ENCODE measurements around the gene SLC7A14. TPM values are rescaled to one million over a fixed set of nuclear protein-coding genes. Genes with fewer than 3 reads are reported as not detected.

The SLC7A14 gene
- polyA plus RNA-seq, 3 donors = not detected

GRCh38 chr3:170584585-170585007 lies 1.3 kb downstream of the SLC7A14 start:
- H3K4me2 ChIP-seq (replicated peaks; ENCODE audit: extremely low read depth, low read length, poor library complexity, severe bottlenecking) = no peak overlapping the region

DNA sequence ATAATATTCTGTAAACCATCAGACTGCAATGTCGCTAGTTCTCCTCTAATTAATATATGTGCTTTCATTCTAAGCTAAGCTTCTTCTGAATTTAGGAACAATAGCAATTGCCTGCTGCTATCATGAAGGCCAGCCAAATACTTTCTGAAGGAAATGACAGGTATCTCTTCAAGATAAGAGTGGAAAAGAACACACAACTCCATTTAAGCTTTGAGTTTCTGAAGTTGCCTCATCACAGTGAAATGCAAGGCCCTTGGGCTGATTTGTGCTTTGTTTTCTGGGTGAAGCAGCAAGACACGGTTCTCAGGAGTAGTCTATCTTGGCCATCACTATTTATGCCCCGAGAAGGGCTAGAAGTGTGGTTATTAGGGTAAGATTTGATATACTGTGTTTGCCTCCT lies 6.2 kb downstream of the SLC7A14 start:
- Histone ChIP-seq H4K20me1 (ENCODE audit: insufficient read depth, low read length) (no peaks in the 10 kb centered on the region), H3K4me3 (replicated peaks in 1 of 3; ENCODE audit: low read depth in 2 of 3, low read length in 3 of 3) (no peak overlapping the region), H3K79me2 (ENCODE audit: insufficient read depth, low read length) (no peaks in the 10 kb centered on the region), H3K27ac (ENCODE audit: low read depth in 1 of 2, low read length in 2 of 2) (no peak overlapping the region), H3K27me3 (ENCODE audit: control insufficient read depth in 2 of 2, insufficient read depth in 2 of 2, low read length in 2 of 2) (peaks cover 19 to 24% of the 10 kb centered on the region in 2 donors), H3K9me3 (replicated peaks in 1 of 2; ENCODE audit: control insufficient read depth in 1 of 2, insufficient read depth in 1 of 2, low read length in 2 of 2) (peaks cover 4 to 5% of the 10 kb centered on the region in 2 donors), H3K9ac (ENCODE audit: insufficient read depth, low read length, poor library complexity, severe bottlenecking) (no peak overlapping the region), H3K4me2 (replicated peaks; ENCODE audit: extremely low read depth, low read length, poor library complexity, severe bottlenecking) (no peak overlapping the region), H2AFZ (ENCODE audit: insufficient read depth, low read depth, low read length, poor library complexity, severe bottlenecking) (no peak overlapping the region), H3K36me3 (replicated peaks in 1 of 2; ENCODE audit: control insufficient read depth in 1 of 2, insufficient read depth in 2 of 2, low read length in 2 of 2) (no peaks in the 10 kb centered on the region), H3K4me1 (ENCODE audit: control insufficient read depth in 1 of 2, insufficient read depth in 2 of 2, low read length in 2 of 2) (no peaks in the 10 kb centered on the region)
- WGBS (ENCODE audit: insufficient coverage) = 100% methylated on average over 1 of the region's 3 CpGs
- TF ChIP-seq CTCF (IDR thresholded peaks at IDR 0.05) = no peak
- intact Hi-C loops (cut with micrococcal nuclease) = no loop called here
- DNase-seq = no peak
- Mint-ChIP-seq H3K9me3 (peaks cover 0 to 5% (median 2%) of the 10 kb centered on the region in 7 donors), H3K27ac (no peak overlapping the region), H3K27me3 (ENCODE audit: low read depth in 3 of 3) (peaks cover 13 to 19% (median 18%) of the 10 kb centered on the region in 3 donors), H3K4me1 (no peaks in the 10 kb centered on the region), H3K4me3 (no peak overlapping the region), H3K36me3 (peaks cover 0 to 1% of the 10 kb centered on the region in 2 donors)

More at GRCh38 chr3:170584585-170585007, 1.3 kb downstream of the SLC7A14 start:
- peaks cover 0 to 18% (median 13%) of the 10 kb centered on the region in 7 donors for H3K9me3 Mint-ChIP-seq
- no peak overlapping the region for H3K4me3 ChIP-seq (replicated peaks in 1 of 3; ENCODE audit: low read depth in 2 of 3, low read length in 3 of 3)
- no peak overlapping the region for H3K27ac ChIP-seq (ENCODE audit: low read depth in 1 of 2, low read length in 2 of 2)
- no peak for TF ChIP-seq CTCF (IDR thresholded peaks at IDR 0.05)
- H3K9ac ChIP-seq (ENCODE audit: insufficient read depth, low read length, poor library complexity, severe bottlenecking) = no peak overlapping the region
- H3K9me3 ChIP-seq (replicated peaks in 1 of 2; ENCODE audit: control insufficient read depth in 1 of 2, insufficient read depth in 1 of 2, low read length in 2 of 2) = peaks cover 4 to 19% of the 10 kb centered on the region in 2 donors
- intact Hi-C loops (cut with micrococcal nuclease) = no loop called here
- DNase-seq = peak in 1 of 3 donors; percentile 1
- no peaks in the 10 kb centered on the region for H4K20me1 ChIP-seq (ENCODE audit: insufficient read depth, low read length)
- WGBS (ENCODE audit: insufficient coverage) = 4% methylated on average over 8 of the region's 20 CpGs
- peaks cover 0 to 1% of the 10 kb centered on the region in 2 donors for H3K36me3 Mint-ChIP-seq
- H3K79me2 ChIP-seq (ENCODE audit: insufficient read depth, low read length) = no peaks in the 10 kb centered on the region
- H3K36me3 ChIP-seq (replicated peaks in 1 of 2; ENCODE audit: control insufficient read depth in 1 of 2, insufficient read depth in 2 of 2, low read length in 2 of 2) = no peaks in the 10 kb centered on the region
- H3K27ac Mint-ChIP-seq = no peak overlapping the region
- H3K27me3 Mint-ChIP-seq (ENCODE audit: low read depth in 3 of 3) = peaks cover 35 to 42% (median 38%) of the 10 kb centered on the region in 3 donors
- peak overlapping the region in 1 of 2 donors; percentile 83 for H3K4me3 Mint-ChIP-seq
- H3K4me1 Mint-ChIP-seq = no peaks in the 10 kb centered on the region
- H3K4me1 ChIP-seq (ENCODE audit: control insufficient read depth in 1 of 2, insufficient read depth in 2 of 2, low read length in 2 of 2) = no peaks in the 10 kb centered on the region
- H3K27me3 ChIP-seq (ENCODE audit: control insufficient read depth in 2 of 2, insufficient read depth in 2 of 2, low read length in 2 of 2) = peaks cover 48 to 51% of the 10 kb centered on the region in 2 donors
- no peak overlapping the region for H2AFZ ChIP-seq (ENCODE audit: insufficient read depth, low read depth, low read length, poor library complexity, severe bottlenecking)
